Measurements from ENCODE around the gene ENDOV.
A peak's percentile ranks its signal among the peaks of the same experiment; 100 is the strongest.

ENDOV gene

DNA sequence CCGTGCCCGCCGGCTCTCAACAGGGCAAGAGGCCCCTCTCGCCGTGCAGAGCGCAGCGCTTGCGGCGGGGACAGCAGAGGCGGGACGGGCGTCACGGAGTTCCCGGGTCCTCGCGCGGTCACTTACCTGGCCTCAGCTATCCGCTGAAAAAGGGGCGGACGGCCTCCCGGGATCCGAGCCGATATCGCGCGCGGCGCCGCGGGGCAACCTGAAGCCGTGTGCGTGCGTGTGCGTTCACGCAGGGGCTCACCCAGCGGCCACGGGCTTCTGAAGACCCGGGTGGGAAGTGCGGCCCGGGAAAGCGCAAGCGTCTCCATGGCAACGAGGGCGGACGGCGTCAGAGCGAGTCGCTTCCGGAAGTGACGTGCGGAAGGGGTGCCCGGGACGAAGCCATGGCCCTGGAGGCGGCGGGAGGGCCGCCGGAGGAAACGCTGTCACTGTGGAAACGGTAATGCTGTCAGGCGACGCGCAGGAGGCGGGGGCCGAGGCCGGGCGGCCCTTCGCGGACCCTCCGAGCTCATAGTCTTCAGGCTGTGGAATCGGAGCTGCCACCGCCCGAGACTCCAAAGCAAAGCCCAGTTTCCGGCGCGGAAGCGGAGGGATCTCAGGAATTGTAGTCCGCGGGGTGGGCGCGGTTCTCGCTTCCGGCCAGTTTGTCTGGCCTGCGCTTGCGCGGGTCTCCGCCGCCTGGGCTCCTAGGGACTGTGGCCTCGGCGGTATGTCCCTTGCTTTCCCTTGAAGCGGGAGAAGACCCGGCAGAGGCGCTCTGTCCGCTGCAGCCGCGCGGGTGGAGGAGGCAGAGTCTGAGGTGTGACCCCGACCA is at the start of gene ENDOV:
Gene ENDOV, plus strand, starts transcription at position 365 of the 823 bp plus-strand sequence. Its CDS starts 28 bp downstream, at position 393.
- TF ChIP-seq, protein P1, sequence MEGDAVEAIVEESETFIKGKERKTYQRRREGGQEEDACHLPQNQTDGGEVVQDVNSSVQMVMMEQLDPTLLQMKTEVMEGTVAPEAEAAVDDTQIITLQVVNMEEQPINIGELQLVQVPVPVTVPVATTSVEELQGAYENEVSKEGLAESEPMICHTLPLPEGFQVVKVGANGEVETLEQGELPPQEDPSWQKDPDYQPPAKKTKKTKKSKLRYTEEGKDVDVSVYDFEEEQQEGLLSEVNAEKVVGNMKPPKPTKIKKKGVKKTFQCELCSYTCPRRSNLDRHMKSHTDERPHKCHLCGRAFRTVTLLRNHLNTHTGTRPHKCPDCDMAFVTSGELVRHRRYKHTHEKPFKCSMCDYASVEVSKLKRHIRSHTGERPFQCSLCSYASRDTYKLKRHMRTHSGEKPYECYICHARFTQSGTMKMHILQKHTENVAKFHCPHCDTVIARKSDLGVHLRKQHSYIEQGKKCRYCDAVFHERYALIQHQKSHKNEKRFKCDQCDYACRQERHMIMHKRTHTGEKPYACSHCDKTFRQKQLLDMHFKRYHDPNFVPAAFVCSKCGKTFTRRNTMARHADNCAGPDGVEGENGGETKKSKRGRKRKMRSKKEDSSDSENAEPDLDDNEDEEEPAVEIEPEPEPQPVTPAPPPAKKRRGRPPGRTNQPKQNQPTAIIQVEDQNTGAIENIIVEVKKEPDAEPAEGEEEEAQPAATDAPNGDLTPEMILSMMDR (IDR thresholded peaks at IDR 0.05; ENCODE audit: insufficient read depth, missing control alignments) = no peak
- FAIRE-seq (no peak), DNase-seq (ENCODE audit: insufficient read length, low spot score) (peak; percentile 99)

DNA sequence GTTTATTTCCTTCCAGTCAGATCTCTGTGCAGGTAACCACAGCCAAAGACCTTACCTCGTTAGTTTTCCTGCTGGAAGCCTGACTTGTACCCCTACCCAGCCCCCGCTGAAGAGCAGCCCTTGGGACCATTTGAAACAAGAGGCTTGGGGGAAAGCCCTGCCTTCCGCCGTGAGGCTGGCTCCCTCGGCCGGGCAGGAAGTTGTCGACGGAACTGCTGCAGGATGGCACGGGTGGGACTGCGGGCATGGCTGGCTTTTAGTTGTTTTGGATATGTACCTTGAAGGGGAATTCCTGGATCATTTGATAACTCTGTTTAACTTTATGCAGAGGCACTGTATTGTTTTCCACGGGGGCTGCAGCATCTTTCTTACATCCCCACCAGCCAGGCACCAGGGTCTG is 49.0 kb upstream of the ENDOV start:
- TF ChIP-seq, protein P1 (IDR thresholded peaks at IDR 0.05; ENCODE audit: insufficient read depth, missing control alignments) = no peak
- no peak for FAIRE-seq
- DNase-seq (ENCODE audit: insufficient read length, low spot score) = no peak

DNA sequence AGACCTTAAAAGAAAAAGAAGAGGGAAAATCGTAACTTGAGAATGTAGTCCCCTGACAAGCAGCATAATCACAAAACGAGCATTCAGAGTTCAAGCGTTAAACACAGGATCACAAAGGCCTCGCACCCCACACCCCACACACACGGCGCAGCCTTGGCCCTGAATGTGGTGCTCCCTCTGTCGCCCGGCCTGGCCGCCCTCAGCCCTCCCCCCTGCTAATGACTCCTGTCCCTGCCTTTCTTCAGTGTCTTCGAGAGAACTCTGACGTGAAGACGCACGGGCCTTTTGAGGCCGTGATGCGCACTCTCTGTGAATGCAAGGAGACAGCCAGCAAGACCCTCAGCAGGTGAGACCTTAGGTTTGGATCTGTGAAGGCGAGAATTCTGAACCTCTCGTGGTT is 47.5 kb upstream of the ENDOV start:
- DNase-seq (ENCODE audit: insufficient read length, low spot score) = no peak
- FAIRE-seq = no peak
- TF ChIP-seq, protein P1 (IDR thresholded peaks at IDR 0.05; ENCODE audit: insufficient read depth, missing control alignments) = no peak

DNA sequence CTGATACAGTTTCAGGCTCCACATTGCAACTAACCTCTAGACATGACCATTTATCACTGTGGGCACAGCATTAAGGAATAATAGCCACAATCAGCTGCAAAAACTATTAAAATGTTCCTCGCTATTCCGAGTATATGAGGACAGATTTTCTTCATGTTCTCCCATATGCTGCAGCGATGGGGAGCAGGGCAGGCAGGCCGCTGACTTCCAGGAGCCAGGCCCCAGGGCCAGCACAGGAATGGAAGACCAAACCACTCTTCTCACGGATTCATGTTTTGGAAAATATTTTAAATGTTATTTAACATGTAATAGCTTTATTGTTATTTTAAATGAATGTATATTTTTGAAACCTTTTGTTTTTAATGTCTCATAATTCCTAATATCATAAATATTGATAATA is 43.8 kb upstream of the ENDOV start:
- TF ChIP-seq, protein P1 (IDR thresholded peaks at IDR 0.05; ENCODE audit: insufficient read depth, missing control alignments) = no peak
- FAIRE-seq = no peak
- DNase-seq (ENCODE audit: insufficient read length, low spot score) = no peak

DNA sequence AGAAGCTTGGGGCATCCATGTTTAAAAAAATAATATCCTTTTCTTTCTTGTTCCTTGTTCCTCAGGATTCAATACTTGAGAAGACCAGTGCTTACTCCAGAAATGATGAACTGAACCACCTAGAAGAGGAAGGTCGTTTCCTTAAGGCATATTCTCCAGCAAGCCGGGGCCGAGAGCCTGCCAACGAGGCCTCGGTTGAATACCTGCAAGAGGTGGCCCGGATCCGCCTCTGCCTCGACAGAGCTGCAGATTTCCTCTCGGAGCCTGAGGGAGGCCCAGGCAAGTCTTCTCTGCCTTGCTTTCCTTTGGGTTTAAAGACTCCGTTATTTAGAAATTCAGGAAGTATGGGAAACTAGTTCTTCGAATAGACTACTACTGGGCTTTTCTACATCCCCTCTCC is 42.5 kb upstream of the ENDOV start:
- FAIRE-seq = no peak
- TF ChIP-seq, protein P1 (IDR thresholded peaks at IDR 0.05; ENCODE audit: insufficient read depth, missing control alignments) = no peak
- DNase-seq (ENCODE audit: insufficient read length, low spot score) = no peak

DNA sequence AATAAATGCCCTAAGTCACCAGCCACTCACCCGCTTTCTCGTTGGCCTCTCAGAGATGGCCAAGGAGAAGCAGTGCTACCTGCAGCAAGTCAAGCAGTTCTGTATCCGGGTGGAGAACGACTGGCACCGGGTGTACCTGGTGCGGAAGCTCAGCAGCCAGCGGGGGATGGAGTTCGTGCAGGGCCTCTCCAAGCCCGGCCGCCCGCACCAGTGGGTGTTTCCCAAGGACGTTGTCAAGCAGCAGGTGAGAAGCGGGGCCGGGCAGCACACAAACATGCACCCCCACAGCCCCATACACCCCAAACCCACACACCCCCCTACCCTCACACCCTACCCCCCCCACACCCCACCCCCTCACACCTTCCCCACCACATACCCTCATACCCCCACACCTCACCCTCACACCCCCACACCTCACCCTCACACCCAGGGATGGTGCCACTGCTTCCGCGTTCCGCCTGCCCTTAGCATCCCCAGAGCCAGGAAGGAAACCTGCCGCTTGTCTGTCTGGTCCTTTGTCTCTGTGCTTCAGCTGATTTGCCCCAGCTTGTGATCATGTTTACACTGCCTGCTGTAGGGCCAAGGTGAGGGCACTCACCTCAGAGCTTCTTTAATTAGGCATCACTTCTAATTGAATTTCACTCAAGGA is 41.9 kb upstream of the ENDOV start:
- TF ChIP-seq, protein P1 (IDR thresholded peaks at IDR 0.05; ENCODE audit: insufficient read depth, missing control alignments) = no peak
- no peak for DNase-seq (ENCODE audit: insufficient read length, low spot score)
- FAIRE-seq = no peak

Measured in D721Med (cell line).